Neuronal stem cell (in vitro differentiated cells): ENCODE results near the gene KRTAP20-1.

Experiments
- DNase-seq: peaks from one replicate; pipeline ENCODE4 v3.0.0-alpha.2; 2013; ENCODE audit warnings: low spot score
- H2AFZ ChIP-seq: one replicate; pipeline ENCODE4 v1.6.1; 2013; ENCODE audit warnings: mild to moderate bottlenecking, low read length, inconsistent platforms
- H2AK5ac ChIP-seq: 2 replicates; pipeline ENCODE4 v1.6.1; 2013; ENCODE audit warnings: low read depth, mild to moderate bottlenecking, inconsistent platforms, low read length, moderate library complexity, mixed read lengths
- H2BK120ac ChIP-seq: 2 replicates; pipeline ENCODE4 v1.6.1; 2013; ENCODE audit warnings: low read depth, mild to moderate bottlenecking, inconsistent platforms, low read length, moderate library complexity, mixed read lengths
- H2BK12ac ChIP-seq: one replicate; pipeline ENCODE4 v1.6.1; 2013; ENCODE audit warnings: low read length, inconsistent platforms
- H2BK15ac ChIP-seq: 2 replicates; pipeline ENCODE4 v1.6.1; 2013; ENCODE audit warnings: mild to moderate bottlenecking, low read length, inconsistent platforms, mixed read lengths
- H2BK5ac ChIP-seq: one replicate; pipeline ENCODE4 v1.6.1; 2013; ENCODE audit warnings: inconsistent platforms, mild to moderate bottlenecking, low read length, moderate library complexity
- H3K14ac ChIP-seq: one replicate; pipeline ENCODE4 v1.6.1; 2013; ENCODE audit warnings: low read length, inconsistent platforms
- H3K18ac ChIP-seq: 2 replicates; pipeline ENCODE4 v1.6.1; 2013; ENCODE audit warnings: low read length, inconsistent platforms
- H3K23ac ChIP-seq: 2 replicates; pipeline ENCODE4 v1.6.1; 2013; ENCODE audit warnings: low read depth, mild to moderate bottlenecking, mixed read lengths, low read length, inconsistent platforms; ENCODE audit not compliant: poor library complexity
- H3K27ac ChIP-seq: replicated peaks from 3 replicates; pipeline ENCODE4 v1.5.1; 2013; ENCODE audit warnings: low read length, inconsistent platforms
- H3K27me3 ChIP-seq, 3 experiments: 2 replicates each; pipeline ENCODE4 v1.6.1; 2013; ENCODE audit warnings: low read length in 3 of 3, mild to moderate bottlenecking in 2 of 3, inconsistent platforms in 1 of 3, low read depth in 1 of 3, mixed read lengths in 1 of 3, moderate library complexity in 1 of 3; ENCODE audit not compliant: control insufficient read depth in 3 of 3, insufficient read depth in 3 of 3
- H3K36me3 ChIP-seq, 2 donors: replicated peaks in 1 of 2; 2 replicates each; pipeline ENCODE4 v1.6.1; 2013; ENCODE audit warnings: low read length in 2 of 2; ENCODE audit not compliant: control insufficient read depth in 2 of 2, insufficient read depth in 2 of 2
- H3K4ac ChIP-seq: 2 replicates; pipeline ENCODE4 v1.6.1; 2013; ENCODE audit warnings: inconsistent platforms, mild to moderate bottlenecking, low read length, moderate library complexity
- H3K4me1 ChIP-seq, 2 donors: 1 replicate in 1 of 2; 2 replicates in 1 of 2; pipeline ENCODE4 v1.6.1; 2013; ENCODE audit warnings: low read length in 2 of 2, low read depth in 1 of 2; ENCODE audit not compliant: control insufficient read depth in 2 of 2, insufficient read depth in 1 of 2
- H3K4me2 ChIP-seq: one replicate; pipeline ENCODE4 v1.6.1; 2013; ENCODE audit warnings: mild to moderate bottlenecking, low read length, inconsistent platforms; ENCODE audit not compliant: insufficient read depth, poor library complexity, severe bottlenecking
- H3K4me3 ChIP-seq, 2 donors: 2 replicates each; pipeline ENCODE4 v1.5.1; 2013; ENCODE audit warnings: low read length in 2 of 2, mild to moderate bottlenecking in 2 of 2, inconsistent platforms in 1 of 2, moderate library complexity in 1 of 2
- H3K79me1 ChIP-seq: one replicate; pipeline ENCODE4 v1.6.1; 2013; ENCODE audit warnings: low read depth, mild to moderate bottlenecking, inconsistent platforms, low read length, moderate library complexity
- H3K9ac ChIP-seq: one replicate; pipeline ENCODE4 v1.6.1; 2013; ENCODE audit warnings: mild to moderate bottlenecking, low read depth, low read length, inconsistent platforms; ENCODE audit not compliant: poor library complexity
- H3K9me3 ChIP-seq, 2 donors: replicated peaks in 1 of 2; 2 replicates each; pipeline versions ENCODE3 to v1.6.1; 2013; ENCODE audit warnings: low read length in 2 of 2, mild to moderate bottlenecking in 2 of 2, inconsistent platforms in 1 of 2, low read depth in 1 of 2, mixed read lengths in 1 of 2, moderate library complexity in 1 of 2; ENCODE audit not compliant: control insufficient read depth in 2 of 2, insufficient read depth in 1 of 2
- H4K8ac ChIP-seq: one replicate; pipeline ENCODE4 v1.6.1; 2013; ENCODE audit warnings: low read depth, mild to moderate bottlenecking, inconsistent platforms, low read length, moderate library complexity
- H4K91ac ChIP-seq: one replicate; pipeline ENCODE4 v1.6.1; 2013; ENCODE audit warnings: low read length, low read depth, mild to moderate bottlenecking, inconsistent platforms; ENCODE audit not compliant: poor library complexity
- WGBS, 2 donors: extraction: QIAGEN DNeasy Blood & Tissue Kit; methylation state at CpG; one replicate each; pipeline ENCODE4 v1.1.7; 2013; ENCODE audit warnings: missing lambda C conversion rate in 2 of 2, mixed read lengths in 1 of 2; ENCODE audit not compliant: insufficient read length in 2 of 2, insufficient replicate concordance in 1 of 2; ENCODE audit errors: extremely low coverage in 2 of 2; 5-methylcytosine and 5-hydroxymethylcytosine counted together

Gene KRTAP20-1

DNA sequence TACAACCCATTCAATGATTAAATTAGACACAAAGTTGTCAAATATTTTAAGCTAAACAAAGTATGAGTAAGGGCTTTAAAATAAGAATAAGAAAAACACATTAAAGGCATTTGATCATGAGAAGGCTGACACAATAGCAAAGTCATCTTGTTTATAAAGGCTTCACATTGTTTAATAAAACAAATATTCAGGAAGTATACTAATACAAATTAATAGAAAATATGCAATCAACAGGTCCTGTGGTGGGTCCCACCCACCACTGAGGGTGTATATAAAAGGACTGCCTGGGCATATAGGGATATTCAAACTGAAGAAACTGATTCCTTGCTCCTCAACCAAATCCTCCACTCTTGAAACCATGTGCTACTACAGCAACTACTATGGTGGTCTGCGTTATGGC lies 18.7 kb downstream of the KRTAP20-1 start, which contains the start of gene KRTAP20-2:
KRTAP20-2 (plus strand) TSS at position 301 of the 400 bp plus-strand sequence; CDS start at position 359, 58 bp downstream.
- H2AK5ac ChIP-seq = no peak within 1 kb of the TSS
- no CpG with 5 or more reads among the region's 1 CpG for WGBS, 2 donors
- H2BK5ac ChIP-seq = no peak within 1 kb of the TSS
- H3K9ac ChIP-seq = no peak within 1 kb of the TSS
- no peak within 1 kb of the TSS for H3K27ac ChIP-seq
- H3K79me1 ChIP-seq = no peaks in the 10 kb centered on the region
- no peaks in the 10 kb centered on the region for H3K27me3 ChIP-seq
- no peaks in the 10 kb centered on the region for H3K9me3 ChIP-seq
- H3K36me3 ChIP-seq = no peaks in the 10 kb centered on the region
- no peak within 1 kb of the TSS for H3K4ac ChIP-seq
- H3K4me2 ChIP-seq = no peak within 1 kb of the TSS
- no peak within 1 kb of the TSS for H2AFZ ChIP-seq
- no peak within 1 kb of the TSS for H2BK120ac ChIP-seq
- no peak within 1 kb of the TSS for H2BK12ac ChIP-seq
- no peak for DNase-seq
- H3K4me1 ChIP-seq = no peaks in the 10 kb centered on the region
- H3K14ac ChIP-seq = no peak within 1 kb of the TSS
- no peak within 1 kb of the TSS for H3K4me3 ChIP-seq
- no peak within 1 kb of the TSS for H2BK15ac ChIP-seq
- no peak within 1 kb of the TSS for H4K8ac ChIP-seq
- no peak within 1 kb of the TSS for H3K18ac ChIP-seq
- no peak within 1 kb of the TSS for H3K23ac ChIP-seq
- H4K91ac ChIP-seq = no peak within 1 kb of the TSS

DNA sequence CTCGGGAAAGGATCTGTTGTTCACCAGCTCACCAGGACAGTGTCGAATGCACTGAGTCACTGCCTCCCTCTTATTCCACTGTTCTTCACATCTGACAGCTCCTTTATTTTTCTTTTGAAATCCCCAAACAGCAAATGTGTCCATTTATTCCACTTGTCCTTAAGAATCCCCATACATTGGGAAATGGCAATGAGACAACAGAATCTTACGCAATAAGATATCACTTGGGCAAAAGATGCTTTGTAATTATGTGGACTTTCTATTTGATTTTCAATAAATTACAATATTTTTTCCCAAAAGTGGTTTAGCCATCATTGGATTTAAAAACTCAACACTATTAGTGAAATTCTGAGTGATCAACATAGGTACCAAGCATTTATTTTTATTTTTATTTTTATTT lies 22.5 kb downstream of the KRTAP20-1 start:
- no peaks in the 10 kb centered on the region for H3K36me3 ChIP-seq
- WGBS, 2 donors = no CpG with 5 or more reads among the region's 3 CpGs
- no peak overlapping the region for H2AK5ac ChIP-seq
- H2BK12ac ChIP-seq = no peak overlapping the region
- H3K23ac ChIP-seq = no peak overlapping the region
- no peak overlapping the region for H3K18ac ChIP-seq
- H3K4ac ChIP-seq = no peak overlapping the region
- H2BK120ac ChIP-seq = no peak overlapping the region
- H4K91ac ChIP-seq = no peak overlapping the region
- no peak overlapping the region for H3K4me3 ChIP-seq
- no peaks in the 10 kb centered on the region for H3K9me3 ChIP-seq
- no peaks in the 10 kb centered on the region for H3K79me1 ChIP-seq
- H3K4me2 ChIP-seq = no peak overlapping the region
- DNase-seq = no peak
- H3K4me1 ChIP-seq = no peaks in the 10 kb centered on the region
- H2AFZ ChIP-seq = no peak overlapping the region
- no peak overlapping the region for H2BK15ac ChIP-seq
- H3K14ac ChIP-seq = no peak overlapping the region
- no peak overlapping the region for H4K8ac ChIP-seq
- H3K27me3 ChIP-seq = no peaks in the 10 kb centered on the region
- H3K27ac ChIP-seq = no peak overlapping the region
- H3K9ac ChIP-seq = no peak overlapping the region
- no peak overlapping the region for H2BK5ac ChIP-seq

DNA sequence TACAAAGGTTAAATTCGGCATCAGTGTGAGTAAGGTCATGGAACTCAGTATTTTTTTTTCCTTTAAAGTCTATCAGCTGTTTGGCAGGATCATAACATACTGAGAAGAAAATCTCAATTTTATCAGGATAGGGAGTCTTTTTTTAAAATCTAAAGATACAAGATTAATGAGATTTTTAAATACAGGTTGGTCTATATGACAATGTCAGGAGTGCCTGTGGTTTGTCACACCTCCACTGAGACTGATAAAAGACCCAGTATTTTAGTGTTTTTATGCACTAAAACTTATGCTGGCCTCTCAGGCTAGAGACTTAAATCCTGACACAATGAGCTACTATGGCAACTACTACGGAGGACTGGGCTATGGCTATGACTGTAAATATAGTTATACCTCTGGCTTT lies 26.3 kb downstream of the KRTAP20-1 start, which contains the start of gene KRTAP20-3:
KRTAP20-3 (plus strand) TSS at position 301 of the 400 bp plus-strand sequence.
- DNase-seq = no peak
- H4K8ac ChIP-seq = no peak within 1 kb of the TSS
- H3K4me2 ChIP-seq = no peak within 1 kb of the TSS
- H2AK5ac ChIP-seq = no peak within 1 kb of the TSS
- H3K23ac ChIP-seq = no peak within 1 kb of the TSS
- no peak within 1 kb of the TSS for H4K91ac ChIP-seq
- no peaks in the 10 kb centered on the region for H3K36me3 ChIP-seq
- no peak within 1 kb of the TSS for H2BK15ac ChIP-seq
- no peak within 1 kb of the TSS for H2BK120ac ChIP-seq
- H2BK5ac ChIP-seq = no peak within 1 kb of the TSS
- H3K79me1 ChIP-seq = no peaks in the 10 kb centered on the region
- H3K4ac ChIP-seq = no peak within 1 kb of the TSS
- H3K27ac ChIP-seq = no peak within 1 kb of the TSS
- H3K4me3 ChIP-seq = no peak within 1 kb of the TSS
- H3K4me1 ChIP-seq = no peaks in the 10 kb centered on the region
- no peak within 1 kb of the TSS for H3K14ac ChIP-seq
- H3K18ac ChIP-seq = no peak within 1 kb of the TSS
- H3K9me3 ChIP-seq = no peaks in the 10 kb centered on the region
- no CpG with 5 or more reads among the region's 2 CpGs for WGBS, 2 donors
- no peak within 1 kb of the TSS for H2AFZ ChIP-seq
- H2BK12ac ChIP-seq = no peak within 1 kb of the TSS
- H3K27me3 ChIP-seq = no peaks in the 10 kb centered on the region
- H3K9ac ChIP-seq = no peak within 1 kb of the TSS

DNA sequence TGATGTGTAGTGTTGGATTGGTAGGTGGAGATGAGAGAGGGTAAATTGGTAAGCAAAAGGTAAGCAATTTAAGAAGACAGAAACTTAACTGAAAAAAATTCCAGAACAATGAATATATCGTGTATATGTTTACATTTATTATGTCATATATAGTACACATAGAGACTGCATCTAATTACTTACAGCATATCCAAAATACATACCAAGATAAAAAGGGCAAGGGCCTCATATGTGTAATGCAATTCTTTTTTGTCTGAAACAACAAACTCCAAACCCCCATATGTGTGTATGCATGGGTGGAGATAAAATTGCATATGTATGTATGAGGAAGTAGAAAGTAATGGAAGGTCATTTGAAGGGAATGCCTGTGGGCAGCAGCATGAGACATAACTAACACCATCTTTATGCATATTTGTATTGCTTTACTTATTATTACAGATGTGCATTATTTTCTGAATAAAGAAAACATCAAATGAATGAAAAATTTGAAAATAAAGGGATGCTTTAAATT lies 30.7 kb downstream of the KRTAP20-1 start:
- Histone ChIP-seq H2BK12ac (no peak overlapping the region), H3K18ac (no peak overlapping the region), H2BK5ac (no peak overlapping the region), H2BK120ac (no peak overlapping the region), H2AK5ac (no peak overlapping the region), H4K8ac (no peak overlapping the region), H4K91ac (no peak overlapping the region), H3K4me2 (no peak overlapping the region), H3K9me3 (no peaks in the 10 kb centered on the region), H3K4ac (no peak overlapping the region), H3K14ac (no peak overlapping the region), H2AFZ (no peak overlapping the region), H3K27ac (no peak overlapping the region), H3K36me3 (no peaks in the 10 kb centered on the region), H3K4me1 (no peaks in the 10 kb centered on the region), H3K9ac (no peak overlapping the region), H3K27me3 (no peaks in the 10 kb centered on the region), H3K23ac (no peak overlapping the region), H3K79me1 (no peaks in the 10 kb centered on the region), H2BK15ac (no peak overlapping the region), H3K4me3 (no peak overlapping the region)
- WGBS, 2 donors = no CpG with 5 or more reads among the region's 1 CpG
- no peak for DNase-seq
